HG02763 (cell line): ENCODE measurements around the gene DENND5A.
"Not testable (repeated sequence)": the region's sequence is repeated elsewhere in the genome, so short reads cannot be mapped to it uniquely, and the experiment has no call there.

Experiments
- ATAC-seq: cut with Tn5 transposase; IDR thresholded peaks from one replicate; pipeline ENCODE4 v1.9.1; 2021; ENCODE audit warnings: mild to moderate bottlenecking, moderate library complexity; ENCODE audit not compliant: unreplicated experiment

The DENND5A gene

DNA sequence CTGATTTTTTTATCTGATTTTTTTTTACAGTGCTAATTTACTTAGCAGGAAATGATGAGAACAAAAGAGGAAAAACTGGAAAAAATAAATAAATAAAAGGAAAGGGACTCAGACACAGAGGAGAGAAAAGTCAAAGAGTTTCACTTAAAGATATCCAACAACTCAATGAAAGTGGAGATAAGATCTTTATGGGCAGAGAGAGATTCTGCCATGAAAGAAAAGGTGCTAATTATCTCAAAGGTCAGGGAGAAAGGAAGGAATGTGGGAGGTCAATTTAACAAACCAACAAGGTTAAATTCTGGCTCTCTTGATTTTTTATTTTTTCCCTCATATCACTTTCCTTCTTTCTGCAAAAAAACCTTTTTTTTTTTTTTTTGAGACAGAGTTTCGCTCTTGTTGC, 86.0 kb downstream of the DENND5A start:
- no peak for ATAC-seq

DNA sequence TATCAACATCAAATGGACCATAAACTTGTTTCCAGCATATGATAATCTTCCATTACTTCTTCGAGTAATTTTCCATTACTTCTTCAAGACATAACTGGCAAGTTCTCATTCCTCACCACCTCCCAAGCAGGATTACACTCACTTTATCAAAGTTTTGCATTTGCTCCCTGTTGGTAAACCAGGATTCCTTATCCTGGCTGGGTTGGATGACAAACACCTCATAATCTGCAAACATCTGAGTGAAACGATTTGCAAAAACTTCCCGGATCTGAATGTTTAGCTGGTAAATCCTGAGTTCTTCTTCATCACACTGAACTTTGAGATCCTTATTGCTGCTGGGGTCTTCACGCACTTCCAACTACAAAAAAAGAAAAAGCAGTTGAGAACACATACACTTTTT, 86.4 kb downstream of the DENND5A start:
- ATAC-seq, result no peak

GRCh38 chr11:9177438-9178091, 87.6 kb downstream of the DENND5A start:
- ATAC-seq, result no peak

DNA sequence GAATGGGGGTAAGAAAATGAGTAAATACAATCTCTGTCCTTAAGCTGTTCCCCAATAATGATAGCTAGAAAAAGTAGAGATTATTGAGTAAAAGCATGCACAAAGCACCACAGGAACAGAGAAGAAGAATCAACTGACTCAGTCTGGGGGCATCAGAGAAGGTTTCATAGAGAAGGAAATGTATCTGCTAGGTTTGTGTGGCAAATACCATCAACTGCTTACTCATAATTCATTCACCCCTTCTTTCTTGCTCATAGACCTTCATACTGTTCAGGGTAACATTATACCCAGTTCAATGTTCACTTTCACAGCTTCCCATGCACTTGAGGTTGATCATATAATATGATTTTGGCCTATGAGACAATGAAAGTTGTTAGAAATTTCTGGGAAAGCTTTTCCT, 88.6 kb downstream of the DENND5A start:
- ATAC-seq, result no peak

- no peak for ATAC-seq
Observed at GRCh38 chr11:9176136-9176535, 89.0 kb downstream of the DENND5A start.

GRCh38 chr11:9172389-9172788, 92.8 kb downstream of the DENND5A start:
- ATAC-seq, result no peak

DNA sequence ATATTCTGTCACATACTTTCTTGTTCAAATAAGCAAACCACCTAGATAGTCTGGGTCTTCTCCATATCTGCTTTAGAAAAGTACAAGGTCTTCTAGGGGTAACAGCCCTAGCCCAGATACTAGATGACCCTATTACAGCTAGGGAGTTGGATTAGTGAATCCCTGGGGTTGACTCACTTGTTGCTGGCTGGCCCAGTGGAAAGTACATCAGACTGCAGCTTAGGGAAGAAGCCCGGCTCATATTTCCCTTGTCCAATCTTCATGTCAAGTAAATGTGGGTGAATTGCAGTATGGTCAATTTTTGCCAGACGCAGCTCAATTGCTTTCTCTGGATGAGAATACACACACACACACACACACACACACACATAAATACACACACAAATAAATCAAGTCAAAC, 94.7 kb downstream of the DENND5A start:
- no peak for ATAC-seq

DNA sequence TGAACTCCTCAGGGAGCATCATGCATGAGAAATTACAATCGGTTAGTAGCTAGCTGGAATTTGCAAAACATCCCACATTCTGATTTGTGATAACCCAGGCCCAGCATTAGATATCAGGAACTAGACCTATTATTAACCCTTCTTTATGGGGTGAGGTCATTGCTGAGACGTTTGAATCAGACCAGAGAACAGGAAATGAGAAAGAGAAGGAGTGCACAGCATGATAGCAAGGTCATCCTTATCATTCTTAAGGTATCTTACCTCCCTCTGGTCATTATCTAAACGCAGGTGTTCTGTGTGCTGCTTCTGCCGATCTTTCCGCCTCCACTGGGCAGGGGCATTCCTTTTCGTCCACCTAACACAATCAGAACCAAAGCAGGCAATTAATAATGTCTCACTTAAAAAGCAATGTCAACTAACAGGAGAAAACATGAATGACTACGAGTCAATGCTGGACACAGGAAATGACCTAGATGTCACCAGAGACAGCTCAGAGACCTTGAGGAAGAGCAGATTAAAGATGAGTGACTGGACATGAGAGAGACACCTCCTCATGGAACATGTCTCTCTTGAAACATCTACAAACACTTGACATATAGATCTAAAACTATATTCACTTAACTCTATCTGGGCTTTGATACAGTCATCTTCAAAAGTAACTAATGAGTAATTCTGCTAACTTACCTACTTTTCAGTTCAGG, 95.4 kb downstream of the DENND5A start:
- ATAC-seq, result no peak

DNA sequence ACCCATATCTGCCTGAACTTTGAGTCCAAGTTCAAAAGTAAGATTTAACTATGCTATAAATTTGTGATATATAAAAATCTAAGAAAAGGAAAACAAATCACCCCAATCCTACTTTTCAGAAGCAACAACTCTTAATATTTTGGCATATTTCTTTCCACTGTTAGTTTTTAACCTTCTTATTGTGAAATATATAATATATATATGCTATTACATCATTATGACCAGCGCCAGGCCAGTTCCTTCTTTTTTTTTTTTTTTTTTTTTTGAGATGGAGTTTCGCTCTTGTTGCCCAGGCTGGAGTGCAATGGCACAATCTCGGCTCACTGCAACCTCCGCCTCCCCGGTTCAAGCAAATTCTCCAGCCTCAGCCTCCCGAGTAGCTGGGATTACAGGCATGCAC, 103.2 kb downstream of the DENND5A start:
- not testable (repeated sequence) for ATAC-seq

- ATAC-seq, result no peak
Observed at GRCh38 chr11:9160166-9160565, 105.0 kb downstream of the DENND5A start.

GRCh38 chr11:9158898-9159391, 106.2 kb downstream of the DENND5A start:
- ATAC-seq, result no peak

DNA sequence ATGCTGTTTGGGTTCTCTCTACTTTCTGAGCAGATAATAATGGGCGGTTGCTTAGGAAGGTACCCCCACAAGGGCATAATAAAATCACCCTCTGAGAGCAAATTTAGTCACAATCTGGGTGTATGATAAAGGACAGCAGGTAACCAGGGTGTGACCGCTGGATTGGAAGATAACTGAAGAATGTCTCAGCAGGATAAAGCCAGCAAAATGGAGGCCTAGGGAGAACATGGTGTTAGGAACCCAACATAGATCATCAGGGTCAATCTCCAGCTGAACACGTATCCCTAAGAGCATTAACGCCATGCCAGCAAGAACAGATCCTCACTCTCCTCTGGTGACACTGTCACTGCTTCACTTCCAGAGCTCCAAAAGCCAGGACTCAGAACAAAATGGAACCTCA, 109.2 kb downstream of the DENND5A start:
- ATAC-seq, result no peak

- ATAC-seq, result no peak
Observed at GRCh38 chr11:9153651-9154050, 111.5 kb downstream of the DENND5A start.

DNA sequence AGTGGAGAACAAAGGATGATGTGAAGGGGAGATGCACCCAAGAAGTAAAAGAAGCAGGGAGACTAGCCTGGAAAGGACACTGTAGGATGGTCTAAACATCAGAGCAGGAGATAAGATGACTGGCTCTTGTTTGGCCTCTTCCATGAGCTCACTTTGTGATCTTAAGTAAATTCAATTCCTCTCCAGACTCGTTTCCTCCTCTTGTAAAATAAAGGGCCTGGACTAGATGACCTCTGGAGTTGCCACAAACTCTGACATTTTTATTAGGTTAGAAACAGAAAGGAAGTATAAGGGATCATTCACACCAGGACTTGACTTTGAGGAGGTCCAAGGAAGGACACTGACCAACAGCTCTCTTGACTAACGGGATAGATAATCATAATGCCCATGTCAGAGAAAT, 113.5 kb downstream of the DENND5A start:
- no peak for ATAC-seq

- ATAC-seq, result no peak
Observed at GRCh38 chr11:9150926-9151325, 114.2 kb downstream of the DENND5A start.

DNA sequence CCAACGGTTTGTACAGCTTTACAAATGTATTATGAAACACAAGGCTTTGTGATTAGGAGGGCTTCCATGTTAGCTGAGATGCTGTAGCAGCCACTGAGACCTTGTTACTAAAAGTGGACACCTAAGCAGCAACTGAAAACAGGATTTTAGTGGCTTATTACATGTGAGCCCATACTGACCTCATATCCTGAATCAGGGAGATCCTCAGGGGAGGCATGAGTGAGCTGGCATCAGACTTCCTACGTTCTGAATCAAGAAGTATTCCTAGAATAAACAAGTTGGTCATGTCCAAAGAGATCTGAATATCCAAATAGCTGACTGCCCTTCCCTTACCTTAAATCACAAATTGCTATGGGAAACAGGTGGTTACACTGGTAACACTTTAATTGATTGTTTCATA, 114.6 kb downstream of the DENND5A start:
- no peak for ATAC-seq

DNA sequence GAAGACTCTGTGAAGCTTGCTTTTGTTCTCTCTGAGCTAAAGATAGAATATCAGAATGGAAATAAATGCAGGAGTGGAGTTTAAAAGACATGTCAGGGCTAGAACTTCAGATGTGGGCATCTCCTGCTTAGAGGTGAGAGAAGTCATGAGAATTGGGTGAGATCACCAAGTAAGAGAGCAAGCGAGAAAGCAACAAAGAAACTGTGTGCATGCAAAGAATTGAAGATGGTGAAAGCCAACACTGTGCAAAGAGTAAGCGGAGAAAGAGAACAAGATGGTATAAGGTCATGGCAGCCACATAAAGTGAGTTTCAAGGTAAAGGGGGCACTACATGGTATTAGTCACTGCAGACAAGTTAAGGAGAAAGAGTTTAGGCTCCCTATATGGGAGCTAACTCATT, 116.4 kb downstream of the DENND5A start:
- no peak for ATAC-seq

GRCh38 chr11:9148035-9148434, 117.1 kb downstream of the DENND5A start:
- no peak for ATAC-seq

DNA sequence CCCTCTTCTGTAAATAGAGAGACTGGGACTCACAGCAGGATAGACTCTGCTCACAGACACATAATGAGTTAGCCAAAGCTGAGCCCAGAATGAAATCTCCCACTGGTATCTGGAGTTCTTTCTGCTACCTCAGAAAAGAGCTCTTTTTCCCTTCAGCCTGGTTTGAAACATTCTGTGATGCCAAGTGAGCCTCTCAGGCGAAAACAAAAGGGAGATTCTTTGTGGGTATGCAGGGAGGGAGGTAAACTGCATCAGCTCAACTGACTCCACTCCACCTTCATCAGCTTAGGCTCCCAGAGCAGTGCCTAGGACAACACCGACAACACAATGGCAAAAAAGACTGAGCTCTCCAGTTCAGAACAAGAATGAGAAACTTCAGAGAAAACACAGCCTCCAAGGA, 118.7 kb downstream of the DENND5A start:
- no peak for ATAC-seq

DNA sequence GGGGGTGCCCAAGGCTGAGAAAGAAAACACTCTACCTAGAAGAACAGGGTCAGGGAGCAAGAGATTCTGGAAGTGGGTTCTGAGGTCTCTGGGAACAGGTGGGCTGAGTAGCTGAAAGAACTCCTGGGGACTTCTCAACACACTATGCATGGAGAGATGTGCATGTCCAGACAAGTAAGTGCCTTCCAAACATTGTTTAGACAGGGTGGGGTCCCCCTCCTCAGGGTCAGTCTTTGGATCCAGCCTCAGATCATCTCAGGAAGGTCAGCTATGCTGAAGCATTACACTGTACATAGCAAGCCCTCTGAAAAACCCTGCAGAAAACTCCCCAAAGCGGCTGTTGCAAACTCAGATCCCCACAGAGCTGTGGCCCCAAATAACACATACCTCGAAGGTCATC, 119.9 kb downstream of the DENND5A start:
- ATAC-seq, result no peak

DNA sequence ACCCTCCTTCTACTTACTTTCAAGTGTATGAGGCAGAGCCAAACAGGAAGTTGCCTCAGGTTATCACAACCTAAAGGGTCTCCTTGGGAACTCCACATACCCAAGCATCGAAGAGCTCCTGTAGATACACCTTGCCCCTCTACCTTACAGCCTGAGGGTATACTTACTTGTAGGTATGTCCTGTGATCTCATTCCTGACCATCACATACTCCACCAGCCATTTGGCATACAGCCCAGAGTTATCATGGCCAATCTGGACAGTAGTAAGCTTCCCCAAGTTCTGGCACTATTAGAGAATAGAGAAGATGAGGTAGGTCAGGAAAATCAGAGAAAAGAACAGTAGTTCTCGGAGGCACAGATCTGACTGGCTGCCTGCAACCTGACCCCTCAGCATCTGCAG, 120.3 kb downstream of the DENND5A start:
- ATAC-seq, result no peak

GRCh38 chr11:9143721-9144120, 121.4 kb downstream of the DENND5A start:
- ATAC-seq, result no peak

DNA sequence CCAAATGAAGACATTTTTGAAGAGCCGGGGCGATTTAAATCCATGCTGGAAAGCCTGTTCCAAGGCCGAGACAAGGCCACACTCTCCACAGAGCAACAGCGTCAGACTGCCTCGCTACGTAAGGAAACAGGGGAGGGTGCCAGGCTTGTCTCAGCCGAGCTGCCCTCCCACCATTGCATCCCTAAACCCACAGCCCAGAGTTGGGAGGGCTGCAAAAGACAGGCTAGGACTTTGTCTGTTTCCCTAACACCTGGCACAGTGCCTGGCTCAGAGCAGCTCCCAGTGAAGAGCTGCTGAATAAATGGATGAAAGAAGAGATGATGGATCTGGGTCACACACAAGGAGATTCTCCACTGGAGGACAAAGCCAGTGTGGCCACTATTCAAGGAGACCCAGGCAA, 122.4 kb downstream of the DENND5A start:
- ATAC-seq, result no peak
